SK-N-SH (cell line): ENCODE results near the gene RNF32. TPM values are rescaled to one million over a fixed set of nuclear protein-coding genes. Genes with fewer than 3 reads are reported as not detected.

Source experiments
- CTCF ChIA-PET: fragments of 300-600, 350-600 bp; formaldehyde crosslinking; extraction: SDS; loops from one replicate; lab custom pipeline; 2021; lab: Yijun Ruan, JAX
- POLR2A ChIA-PET: fragments of 350-600 bp; sonication (Branson Sonifier 250); formaldehyde crosslinking; extraction: SDS; loops from one replicate; lab custom pipeline; 2020; ENCODE audit warnings: antibody characterized with exemption, inconsistent platforms; lab: Yijun Ruan, JAX
- DNase-seq: peaks from one replicate; pipeline ENCODE4 v3.0.0; 2012
- H2AFZ ChIP-seq: fragments of 200-600 bp; sonication (generic); 2 replicates; pipeline ENCODE4 v1.8.1; 2016; ENCODE audit warnings: antibody characterized with exemption, mild to moderate bottlenecking, low read depth
- H3F3A ChIP-seq: fragments of 200-600 bp; sonication (generic); replicated peaks from 2 replicates; pipeline ENCODE3; 2016; ENCODE audit warnings: antibody characterized with exemption, mild to moderate bottlenecking; ENCODE audit not compliant: insufficient read depth
- H3K27ac ChIP-seq, 2 experiments: fragments of 200-500 bp in 1 of 2; fragments of 200-600 bp in 1 of 2; sonication (Bioruptor generic) in 1 of 2; sonication (generic), shearing (Covaris generic) in 1 of 2; 2 replicates each; pipeline versions ENCODE4 v1.5.1 to v1.6.1; 2014 to 2016; ENCODE audit warnings: low read depth in 2 of 2, inconsistent platforms in 1 of 2, low read length in 1 of 2, mild to moderate bottlenecking in 1 of 2, mixed read lengths in 1 of 2
- H3K27me3 ChIP-seq: fragments of 200-600 bp; sonication (generic), shearing (Covaris generic); 2 replicates; pipeline ENCODE4 v1.6.1; 2016; ENCODE audit warnings: mixed run types; ENCODE audit not compliant: insufficient read depth
- H3K36me3 ChIP-seq, 2 experiments: fragments of 200-500 bp in 1 of 2; fragments of 200-600 bp in 1 of 2; sonication (Bioruptor generic) in 1 of 2; sonication (generic) in 1 of 2; replicated peaks in 1 of 2; 2 replicates each; pipeline versions ENCODE3 to v1.5.1; 2014 to 2016; ENCODE audit warnings: low read length in 1 of 2, mild to moderate bottlenecking in 1 of 2; ENCODE audit not compliant: insufficient read depth in 2 of 2, control insufficient read depth in 1 of 2
- H3K4me1 ChIP-seq, 2 experiments: fragments of 200-500 bp in 1 of 2; fragments of 200-600 bp in 1 of 2; sonication (Bioruptor generic) in 1 of 2; sonication (generic), shearing (Covaris generic) in 1 of 2; 2 replicates each; pipeline versions ENCODE4 v1.5.1 to v1.6.1; 2014 to 2016; ENCODE audit warnings: low read depth in 1 of 2, low read length in 1 of 2, mixed run types in 1 of 2; ENCODE audit not compliant: insufficient read depth in 2 of 2, control insufficient read depth in 1 of 2
- H3K4me2 ChIP-seq: fragments of 200-600 bp; sonication (generic), shearing (Covaris generic); 2 replicates; pipeline ENCODE4 v1.6.1; 2017; ENCODE audit warnings: mixed run types
- H3K4me3 ChIP-seq, 2 experiments: fragments of 200-500 bp in 1 of 2; fragments of 200-600 bp in 1 of 2; sonication (Bioruptor generic) in 1 of 2; sonication (generic), shearing (Covaris generic) in 1 of 2; 2 replicates each; pipeline versions ENCODE4 v1.5.1 to v1.8.1; 2014 to 2016; ENCODE audit warnings: low read depth in 2 of 2, inconsistent platforms in 1 of 2, low read length in 1 of 2, mild to moderate bottlenecking in 1 of 2, mixed read lengths in 1 of 2, moderate library complexity in 1 of 2
- H3K79me2 ChIP-seq: fragments of 200-600 bp; sonication (generic); 2 replicates; pipeline ENCODE4 v1.8.1; 2017; ENCODE audit warnings: mild to moderate bottlenecking; ENCODE audit not compliant: insufficient read depth
- H3K9ac ChIP-seq: fragments of 200-600 bp; sonication (generic); 2 replicates; pipeline ENCODE4 v1.6.1; 2017; ENCODE audit warnings: mixed run types
- H3K9me2 ChIP-seq: fragments of 200-600 bp; sonication (generic); 2 replicates; pipeline ENCODE4 v1.6.1; 2017; ENCODE audit warnings: mixed run types
- H3K9me3 ChIP-seq: fragments of 200-600 bp; sonication (generic); 2 replicates; pipeline ENCODE4 v1.6.1; 2017; ENCODE audit warnings: mixed run types, mild to moderate bottlenecking, moderate library complexity
- H4K20me1 ChIP-seq: fragments of 200-600 bp; sonication (generic); 2 replicates; pipeline ENCODE4 v1.6.1; 2017; ENCODE audit warnings: mild to moderate bottlenecking, mixed run types; ENCODE audit not compliant: insufficient read depth
- CHD2 ChIP-seq: fragments of 150-350 bp; IDR thresholded peaks from 2 replicates; pipeline ENCODE4 v1.6.1; 2018; ENCODE audit warnings: low read length; ENCODE audit not compliant: partially characterized antibody
- ELF1 ChIP-seq: IDR thresholded peaks from 2 replicates; pipeline ENCODE4 v1.4.0; 2012
- EZH2phosphoT487 ChIP-seq: fragments of 200-600 bp; sonication (generic); IDR thresholded peaks from 2 replicates; pipeline ENCODE4 v1.6.1; 2017; ENCODE audit warnings: low read depth, mixed run types, mild to moderate bottlenecking, antibody characterized with exemption, moderate library complexity, borderline replicate concordance
- FOSL2 ChIP-seq: IDR thresholded peaks from 2 replicates; pipeline ENCODE4 v1.4.0; 2012; ENCODE audit warnings: low read depth, mild to moderate bottlenecking, moderate library complexity, borderline replicate concordance
- FOXM1 ChIP-seq: IDR thresholded peaks from 2 replicates; pipeline ENCODE4 v1.4.0; 2012; ENCODE audit warnings: low read depth, mild to moderate bottlenecking
- GATA2 ChIP-seq: sonication (generic); formaldehyde crosslinking; IDR thresholded peaks from 2 replicates; pipeline ENCODE4 v1.5.0; 2020; ENCODE audit warnings: mild to moderate bottlenecking, missing genetic modification reagents
- JUND ChIP-seq: IDR thresholded peaks from 2 replicates; pipeline ENCODE4 v1.4.0; 2012
- MEF2A ChIP-seq: IDR thresholded peaks from 2 replicates; pipeline ENCODE4 v1.4.0; 2012; ENCODE audit warnings: low read depth, borderline replicate concordance
- NFIC ChIP-seq: IDR thresholded peaks from 2 replicates; pipeline ENCODE4 v1.4.0; 2012; ENCODE audit warnings: borderline replicate concordance
- PBX3 ChIP-seq: IDR thresholded peaks from 2 replicates; pipeline ENCODE4; 2012
- POLR2AphosphoS5 ChIP-seq: IDR thresholded peaks from 2 replicates; pipeline ENCODE4 v1.6.1; 2012; ENCODE audit warnings: low read depth, low read length
- RAD21 ChIP-seq: IDR thresholded peaks from 2 replicates; pipeline ENCODE4 v1.6.1; 2012; ENCODE audit warnings: mild to moderate bottlenecking, low read length
- RFX5 ChIP-seq: IDR thresholded peaks from 2 replicates; pipeline ENCODE4 v1.6.1; 2012; ENCODE audit warnings: mild to moderate bottlenecking, improper control_type of control experiment, low read length
- RXRA ChIP-seq: IDR thresholded peaks from 2 replicates; pipeline ENCODE4 v1.4.0; 2012; ENCODE audit warnings: low read depth, mild to moderate bottlenecking, borderline replicate concordance
- TAF1 ChIP-seq: IDR thresholded peaks from 2 replicates; pipeline ENCODE4 v1.6.1; 2012; ENCODE audit warnings: low read depth, mild to moderate bottlenecking, low read length, moderate library complexity, borderline replicate concordance
- TCF12 ChIP-seq: IDR thresholded peaks from 2 replicates; pipeline ENCODE4 v1.4.0; 2012
- USF2 ChIP-seq: fragments of 150-350 bp; IDR thresholded peaks from 2 replicates; pipeline ENCODE4 v1.6.1; 2017; ENCODE audit warnings: antibody characterized with exemption, low read length, low read depth, borderline replicate concordance
- WGBS: methylation state at CpG from one replicate; pipeline ENCODE4 v1.1.6; 2017; ENCODE audit warnings: low lambda C conversion rate; 5-methylcytosine and 5-hydroxymethylcytosine counted together
- polyA plus RNA-seq, 3 experiments: library from polyadenylated mRNA; depleted of rRNA; stranded (reverse); fragments of >200 nt; gene quantifications; 2 replicates each; pipeline ENCODE4 v1.2.3, GENCODE V29; 2012
- TF ChIP-seq, protein P1 (sequence below): fragments of 200-600 bp; sonication (generic); IDR thresholded peaks from 2 replicates; pipeline ENCODE4 v1.6.1; 2017; ENCODE audit warnings: antibody characterized with exemption, mild to moderate bottlenecking, moderate library complexity

RNF32 gene
- polyA plus RNA-seq, 1 of the 3 experiments (the other 2 are of a cell fraction), result 2.3 TPM

- no peak for TF ChIP-seq FOSL2
- TF ChIP-seq MEF2A, result no peak
- no peak for TF ChIP-seq RAD21
- TF ChIP-seq USF2, result no peak
- no peak for TF ChIP-seq JUND
- no peak for TF ChIP-seq TAF1
- no peak for TF ChIP-seq TCF12
- no peak for TF ChIP-seq ELF1
- no peak for TF ChIP-seq GATA2 (CRISPR knock-in tag)
- TF ChIP-seq, protein P1, sequence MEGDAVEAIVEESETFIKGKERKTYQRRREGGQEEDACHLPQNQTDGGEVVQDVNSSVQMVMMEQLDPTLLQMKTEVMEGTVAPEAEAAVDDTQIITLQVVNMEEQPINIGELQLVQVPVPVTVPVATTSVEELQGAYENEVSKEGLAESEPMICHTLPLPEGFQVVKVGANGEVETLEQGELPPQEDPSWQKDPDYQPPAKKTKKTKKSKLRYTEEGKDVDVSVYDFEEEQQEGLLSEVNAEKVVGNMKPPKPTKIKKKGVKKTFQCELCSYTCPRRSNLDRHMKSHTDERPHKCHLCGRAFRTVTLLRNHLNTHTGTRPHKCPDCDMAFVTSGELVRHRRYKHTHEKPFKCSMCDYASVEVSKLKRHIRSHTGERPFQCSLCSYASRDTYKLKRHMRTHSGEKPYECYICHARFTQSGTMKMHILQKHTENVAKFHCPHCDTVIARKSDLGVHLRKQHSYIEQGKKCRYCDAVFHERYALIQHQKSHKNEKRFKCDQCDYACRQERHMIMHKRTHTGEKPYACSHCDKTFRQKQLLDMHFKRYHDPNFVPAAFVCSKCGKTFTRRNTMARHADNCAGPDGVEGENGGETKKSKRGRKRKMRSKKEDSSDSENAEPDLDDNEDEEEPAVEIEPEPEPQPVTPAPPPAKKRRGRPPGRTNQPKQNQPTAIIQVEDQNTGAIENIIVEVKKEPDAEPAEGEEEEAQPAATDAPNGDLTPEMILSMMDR, result no peak
- TF ChIP-seq POLR2AphosphoS5, result no peak
- no peak for TF ChIP-seq FOXM1
- no peak for TF ChIP-seq NFIC
- no peak for TF ChIP-seq EZH2phosphoT487
- no peak for TF ChIP-seq RXRA
- no peak for TF ChIP-seq CHD2
- no peak for TF ChIP-seq RFX5
- no peak for TF ChIP-seq PBX3
- TF ChIP-seq, all 33 proteins: peak for 0
- H3K27ac ChIP-seq, result peak overlapping the region in 1 of 2 experiments; percentile 75; a peak in 1 of 4 replicates
- ChIA-PET CTCF (no interaction called here), POLR2A (no interaction called here)
- H2AFZ ChIP-seq, result peak overlapping the region; percentile 90
- H4K20me1 ChIP-seq, result no peaks in the 10 kb centered on the region
- no peaks in the 10 kb centered on the region for H3K9me2 ChIP-seq
- H3K27me3 ChIP-seq, result no peaks in the 10 kb centered on the region
- no peaks in the 10 kb centered on the region for H3K79me2 ChIP-seq
- peak overlapping the region; percentile 78 to 100 for H3K4me3 ChIP-seq
- 89% methylated on average over 46 of the region's 52 CpGs for WGBS
- H3K4me1 ChIP-seq, result peaks cover 9 to 19% of the 10 kb centered on the region in 2 experiments; a peak in 3 of 4 replicates
- DNase-seq, result no peak
- no peaks in the 10 kb centered on the region for H3K9me3 ChIP-seq
- no peaks in the 10 kb centered on the region for H3F3A ChIP-seq
- no peaks in the 10 kb centered on the region for H3K36me3 ChIP-seq
- H3K4me2 ChIP-seq, result peak overlapping the region; percentile 79
- H3K9ac ChIP-seq, result peak overlapping the region; percentile 80; the same call in 1 of the 2 replicates
Measured at GRCh38 chr7:156639426-156640256, 933 bp upstream of the RNF32 start.
